ENCODE measurements around the gene MACROH2A2. TPM values are rescaled to one million over a fixed set of nuclear protein-coding genes. Genes with fewer than 3 reads are reported as not detected.
A peak's percentile ranks its signal among the peaks of the same experiment; 100 is the strongest.

MACROH2A2 gene
- total RNA-seq, 1 donor from 2014 or later, result 8.4 TPM

DNA sequence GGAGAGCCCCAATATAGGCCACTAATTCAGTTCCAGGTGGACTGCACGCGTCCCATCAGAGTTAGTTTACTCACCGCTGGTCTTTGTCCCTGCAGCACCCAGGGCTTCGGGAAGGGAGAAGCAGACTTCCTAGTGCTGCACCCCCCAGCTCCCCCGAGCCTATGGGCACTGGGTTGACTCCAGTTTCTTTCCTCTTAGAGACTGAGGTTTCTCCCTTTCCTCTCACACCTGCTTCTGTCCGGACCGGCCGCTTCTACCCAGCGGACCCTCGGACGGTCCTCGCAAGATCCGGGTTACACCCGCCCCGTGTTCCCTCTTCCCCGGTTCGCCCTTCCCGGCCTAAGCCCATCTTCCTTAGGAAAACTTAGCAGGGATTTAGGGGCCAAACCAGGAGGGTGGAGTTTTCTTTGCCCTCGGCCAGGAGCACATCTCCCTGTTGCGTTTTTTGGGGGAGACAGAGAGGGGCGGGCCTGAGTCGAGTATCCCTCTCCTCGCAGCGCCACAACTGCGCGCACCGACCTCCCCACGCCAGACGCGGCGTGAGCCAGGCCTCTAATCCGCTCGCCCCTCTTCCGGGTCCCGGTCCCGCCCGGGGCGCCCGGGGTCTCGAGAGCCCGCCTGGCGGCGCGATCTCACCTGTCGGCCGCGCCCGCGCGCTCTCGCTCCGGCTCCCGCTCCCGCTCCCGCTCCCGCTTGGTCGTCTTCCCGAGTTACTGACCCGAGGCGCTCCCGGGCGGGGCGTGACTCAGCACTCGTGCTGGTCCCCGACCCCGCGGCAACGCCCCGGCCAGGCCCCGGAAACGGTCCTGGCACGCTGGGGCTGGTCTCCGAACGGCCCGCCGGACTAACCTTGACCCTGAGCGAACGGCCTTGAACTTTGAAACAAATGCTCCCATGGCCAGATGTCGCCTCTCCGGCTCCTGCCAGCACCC lies 79.7 kb downstream of the MACROH2A2 start, which contains the start of gene AIFM2:
Gene AIFM2, minus strand, starts transcription at position 728 of the 932 bp plus-strand sequence. CDS start 8,741 bp downstream, outside the sequence.
- Histone ChIP-seq H3K4me1 (ENCODE audit: control insufficient read depth in 3 of 3, insufficient read depth in 3 of 3, low read length in 3 of 3) (peaks cover 32 to 49% (median 36%) of the 10 kb centered on the region in 3 donors), H3K27ac (ENCODE audit: low read depth, low read length) (peak within 1 kb of the TSS; percentile 89)

DNA sequence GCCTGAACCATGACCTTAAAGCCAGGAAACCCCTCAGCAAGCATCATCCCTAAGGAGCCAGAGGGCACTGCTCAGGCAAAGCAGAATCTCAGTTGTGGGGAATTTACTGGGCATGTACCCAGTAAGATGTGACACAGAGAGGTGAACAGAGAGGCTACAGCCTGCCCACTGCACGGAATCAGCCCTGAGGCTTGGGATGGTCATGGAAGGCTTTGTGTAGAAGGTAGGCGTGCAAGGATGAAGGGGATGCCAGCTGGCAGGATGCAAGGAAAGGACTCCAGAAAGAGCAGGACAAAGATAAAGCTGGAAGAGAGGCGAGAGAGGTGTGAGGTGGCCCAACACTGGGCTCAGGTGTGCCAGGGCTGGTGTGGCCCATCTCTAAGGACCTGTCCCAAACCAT lies 82.4 kb downstream of the MACROH2A2 start:
- no peak overlapping the region for H3K4me3 ChIP-seq (ENCODE audit: low read length in 3 of 3)
- no peaks in the 10 kb centered on the region for H3K27me3 ChIP-seq (ENCODE audit: control insufficient read depth in 3 of 3, insufficient read depth in 3 of 3, low read length in 3 of 3)
- H3K4me1 ChIP-seq (ENCODE audit: control insufficient read depth in 3 of 3, insufficient read depth in 3 of 3, low read length in 3 of 3), result peaks cover 32 to 49% (median 36%) of the 10 kb centered on the region in 3 donors
- H3K36me3 ChIP-seq (ENCODE audit: control insufficient read depth in 3 of 3, insufficient read depth in 3 of 3, low read length in 3 of 3), result peaks cover 0 to 13% (median 7%) of the 10 kb centered on the region in 3 donors
- H3K9me3 ChIP-seq (ENCODE audit: control insufficient read depth in 3 of 3, low read length in 3 of 3), result no peaks in the 10 kb centered on the region
- peak overlapping the region; percentile 69 for H3K27ac ChIP-seq (ENCODE audit: low read depth, low read length)
- peak overlapping the region in 1 of 3 donors; percentile 57 for H3K9ac ChIP-seq (ENCODE audit: low read depth in 1 of 3, low read length in 3 of 3)

More for the DNA sequence above, 79.7 kb downstream of the MACROH2A2 start, which contains the start of gene AIFM2:
- Histone ChIP-seq H3K36me3 (ENCODE audit: control insufficient read depth in 3 of 3, insufficient read depth in 3 of 3, low read length in 3 of 3) (no peaks in the 10 kb centered on the region), H3K9ac (ENCODE audit: low read depth in 1 of 3, low read length in 3 of 3) (peak within 1 kb of the TSS; percentile 73 to 91 (median 79)), H3K9me3 (ENCODE audit: control insufficient read depth in 3 of 3, low read length in 3 of 3) (no peaks in the 10 kb centered on the region), H3K27me3 (ENCODE audit: control insufficient read depth in 3 of 3, insufficient read depth in 3 of 3, low read length in 3 of 3) (no peaks in the 10 kb centered on the region), H3K4me3 (ENCODE audit: low read length in 3 of 3) (peak within 1 kb of the TSS; percentile 80 to 83 (median 82))

DNA sequence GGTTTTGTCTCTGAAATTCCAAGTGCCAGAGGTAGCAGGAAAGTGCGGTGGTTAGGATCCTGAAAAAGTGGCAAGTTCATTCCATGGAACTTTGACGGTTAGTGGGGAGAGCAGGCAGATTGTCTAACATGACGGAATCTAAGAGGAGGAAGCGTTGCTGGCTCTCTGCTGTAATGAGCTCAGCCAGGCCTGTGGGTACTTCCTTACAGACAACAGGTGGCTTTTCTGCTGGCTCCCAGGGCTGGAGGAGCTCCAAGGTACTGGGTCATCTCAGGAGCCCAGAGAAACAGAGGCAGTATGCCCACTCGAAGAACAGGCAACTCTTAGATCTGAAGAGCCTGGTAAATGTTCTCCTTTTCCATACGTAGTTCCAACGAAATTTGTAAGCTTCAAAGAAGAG lies 83.0 kb downstream of the MACROH2A2 start:
- H3K27ac ChIP-seq (ENCODE audit: low read depth, low read length), result peak overlapping the region; percentile 69
- no peaks in the 10 kb centered on the region for H3K9me3 ChIP-seq (ENCODE audit: control insufficient read depth in 3 of 3, low read length in 3 of 3)
- H3K4me3 ChIP-seq (ENCODE audit: low read length in 3 of 3), result peak overlapping the region in 1 of 3 donors; percentile 21
- no peaks in the 10 kb centered on the region for H3K27me3 ChIP-seq (ENCODE audit: control insufficient read depth in 3 of 3, insufficient read depth in 3 of 3, low read length in 3 of 3)
- peaks cover 0 to 15% (median 7%) of the 10 kb centered on the region in 3 donors for H3K36me3 ChIP-seq (ENCODE audit: control insufficient read depth in 3 of 3, insufficient read depth in 3 of 3, low read length in 3 of 3)
- H3K4me1 ChIP-seq (ENCODE audit: control insufficient read depth in 3 of 3, insufficient read depth in 3 of 3, low read length in 3 of 3), result peaks cover 32 to 49% (median 36%) of the 10 kb centered on the region in 3 donors
- peak overlapping the region; percentile 7 to 47 (median 13) for H3K9ac ChIP-seq (ENCODE audit: low read depth in 1 of 3, low read length in 3 of 3)

DNA sequence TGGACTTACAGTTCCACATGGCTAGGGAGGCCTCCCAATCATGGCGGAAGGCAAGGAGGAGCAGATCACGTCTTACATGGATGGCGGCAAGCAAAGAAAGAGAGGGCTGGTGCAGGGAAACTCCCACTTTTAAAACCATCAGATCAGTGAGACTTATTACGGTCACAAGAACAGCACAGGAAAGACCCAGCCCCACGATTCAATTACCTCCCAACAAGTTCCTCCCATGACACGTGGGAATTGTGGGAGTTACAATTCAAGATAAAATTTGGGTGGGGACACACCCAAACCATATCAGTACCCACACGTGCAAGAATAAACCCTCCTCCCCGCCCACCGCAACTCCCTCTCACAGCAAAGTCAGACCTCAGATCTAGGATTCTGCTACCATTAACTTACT lies 84.5 kb downstream of the MACROH2A2 start:
- Histone ChIP-seq H3K4me1 (ENCODE audit: control insufficient read depth in 3 of 3, insufficient read depth in 3 of 3, low read length in 3 of 3) (peaks cover 23 to 35% (median 24%) of the 10 kb centered on the region in 3 donors), H3K36me3 (ENCODE audit: control insufficient read depth in 3 of 3, insufficient read depth in 3 of 3, low read length in 3 of 3) (peaks cover 0 to 15% (median 7%) of the 10 kb centered on the region in 3 donors), H3K9ac (ENCODE audit: low read depth in 1 of 3, low read length in 3 of 3) (no peak overlapping the region), H3K4me3 (ENCODE audit: low read length in 3 of 3) (no peak overlapping the region), H3K9me3 (ENCODE audit: control insufficient read depth in 3 of 3, low read length in 3 of 3) (no peaks in the 10 kb centered on the region), H3K27ac (ENCODE audit: low read depth, low read length) (no peak overlapping the region), H3K27me3 (ENCODE audit: control insufficient read depth in 3 of 3, insufficient read depth in 3 of 3, low read length in 3 of 3) (no peaks in the 10 kb centered on the region)

DNA sequence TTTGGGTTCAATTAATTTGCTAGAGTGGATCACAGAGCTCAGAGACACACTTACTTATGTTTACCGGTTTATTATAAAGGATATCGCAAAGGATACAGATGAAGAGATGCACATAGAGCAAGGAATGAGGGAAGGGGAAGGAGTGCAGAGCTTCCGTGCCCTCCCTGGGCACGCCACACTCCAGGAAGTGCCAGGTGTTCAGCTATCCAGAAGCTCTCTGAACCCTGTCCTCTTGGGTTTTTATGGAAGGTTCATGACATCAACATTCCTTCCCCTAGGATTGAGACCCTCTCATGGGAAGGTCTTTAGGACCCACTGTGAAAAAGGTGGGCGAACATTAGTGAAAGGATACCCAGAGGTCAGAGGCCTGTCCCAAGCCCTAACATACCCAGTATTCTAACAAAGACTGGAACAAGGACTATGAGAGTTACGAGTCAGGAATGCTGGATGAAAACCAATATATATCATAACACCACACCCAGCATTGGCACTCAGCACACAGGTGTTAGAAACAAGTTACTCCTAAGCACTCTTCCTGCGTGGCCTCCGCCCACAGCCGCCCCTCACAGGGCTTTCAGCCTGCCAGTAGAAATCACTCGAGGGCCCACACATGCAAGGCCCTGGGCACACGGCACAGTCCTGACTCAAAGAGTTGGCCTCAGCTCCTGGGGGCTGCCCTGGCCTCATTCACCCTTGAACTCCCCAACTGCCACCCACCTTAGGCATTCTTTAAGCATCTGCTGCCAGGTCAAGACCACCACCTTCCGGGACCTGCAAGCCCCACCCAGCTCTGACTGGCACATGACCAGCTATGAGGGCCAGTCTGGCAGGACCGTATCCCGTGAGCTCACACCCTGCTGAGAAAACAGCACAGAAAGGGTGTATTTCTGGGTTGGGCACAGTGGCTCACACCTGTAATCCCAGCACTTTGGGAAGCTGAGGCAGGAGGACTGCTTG lies 85.6 kb downstream of the MACROH2A2 start:
- Histone ChIP-seq H3K27me3 (ENCODE audit: control insufficient read depth in 3 of 3, insufficient read depth in 3 of 3, low read length in 3 of 3) (no peaks in the 10 kb centered on the region), H3K9me3 (ENCODE audit: control insufficient read depth in 3 of 3, low read length in 3 of 3) (no peaks in the 10 kb centered on the region), H3K27ac (ENCODE audit: low read depth, low read length) (no peak overlapping the region), H3K36me3 (ENCODE audit: control insufficient read depth in 3 of 3, insufficient read depth in 3 of 3, low read length in 3 of 3) (peaks cover 0 to 15% (median 7%) of the 10 kb centered on the region in 3 donors), H3K4me3 (ENCODE audit: low read length in 3 of 3) (no peak overlapping the region), H3K9ac (ENCODE audit: low read depth in 1 of 3, low read length in 3 of 3) (no peak overlapping the region), H3K4me1 (ENCODE audit: control insufficient read depth in 3 of 3, insufficient read depth in 3 of 3, low read length in 3 of 3) (peaks cover 18 to 26% (median 21%) of the 10 kb centered on the region in 3 donors)

DNA sequence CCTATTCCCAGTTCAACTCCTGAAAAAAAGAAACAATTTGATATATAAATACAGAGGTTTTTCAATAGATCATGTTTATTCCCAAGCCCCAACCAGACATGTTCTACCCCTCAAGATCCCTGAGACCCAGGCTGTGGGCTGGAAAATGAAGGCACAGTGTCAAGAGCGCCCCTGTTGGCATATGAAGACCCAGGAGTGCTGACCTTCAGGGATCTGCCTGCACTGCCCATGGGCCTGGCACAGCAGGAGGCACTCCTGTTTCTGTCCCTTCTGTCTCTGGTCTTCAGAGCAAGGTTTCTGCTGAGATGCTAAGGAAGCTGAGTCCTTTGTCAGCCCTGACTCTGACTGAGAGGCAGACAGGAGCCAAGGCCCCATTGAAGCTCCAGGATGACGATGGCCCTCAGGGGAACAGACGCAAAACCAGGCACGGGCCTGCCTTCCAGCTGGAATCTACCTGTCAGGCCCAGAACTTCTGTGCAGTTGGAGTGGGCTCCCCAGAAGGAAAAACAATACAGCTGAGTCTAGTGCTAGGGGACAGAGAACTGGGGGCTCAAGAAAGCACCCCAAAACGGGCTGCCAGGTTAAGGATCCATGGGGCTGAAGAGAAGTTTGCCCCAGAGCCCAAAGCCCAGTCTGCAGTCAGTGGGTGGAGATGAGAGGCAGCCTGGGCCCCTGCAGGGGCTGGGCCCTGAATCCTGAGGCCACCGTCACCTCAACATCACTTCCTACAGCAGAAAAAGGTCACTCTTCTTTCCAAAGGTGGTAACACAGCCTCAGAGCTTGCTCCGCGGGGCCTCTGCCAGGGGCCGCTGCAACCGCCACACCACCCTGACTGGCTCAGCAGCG lies 86.7 kb downstream of the MACROH2A2 start:
- H3K36me3 ChIP-seq (ENCODE audit: control insufficient read depth in 3 of 3, insufficient read depth in 3 of 3, low read length in 3 of 3), result peaks cover 0 to 15% (median 7%) of the 10 kb centered on the region in 3 donors
- H3K4me3 ChIP-seq (ENCODE audit: low read length in 3 of 3), result no peak overlapping the region
- no peak overlapping the region for H3K27ac ChIP-seq (ENCODE audit: low read depth, low read length)
- peaks cover 16 to 28% (median 18%) of the 10 kb centered on the region in 3 donors for H3K4me1 ChIP-seq (ENCODE audit: control insufficient read depth in 3 of 3, insufficient read depth in 3 of 3, low read length in 3 of 3)
- H3K9ac ChIP-seq (ENCODE audit: low read depth in 1 of 3, low read length in 3 of 3), result no peak overlapping the region
- H3K9me3 ChIP-seq (ENCODE audit: control insufficient read depth in 3 of 3, low read length in 3 of 3), result no peaks in the 10 kb centered on the region
- H3K27me3 ChIP-seq (ENCODE audit: control insufficient read depth in 3 of 3, insufficient read depth in 3 of 3, low read length in 3 of 3), result no peaks in the 10 kb centered on the region

DNA sequence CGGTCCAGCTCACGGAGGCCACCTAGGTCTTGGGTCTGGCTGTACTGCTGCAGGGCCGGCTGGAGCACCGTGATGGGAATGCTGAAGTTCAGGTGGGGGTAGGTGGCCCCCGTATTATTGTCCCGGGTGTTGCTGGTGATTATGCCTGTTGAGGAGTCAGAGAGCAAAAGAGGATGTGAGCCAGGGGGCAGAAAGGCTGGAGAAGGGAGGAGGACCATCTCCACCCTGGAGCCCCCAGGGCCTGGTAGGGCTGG lies 87.3 kb downstream of the MACROH2A2 start:
- Histone ChIP-seq H3K4me3 (ENCODE audit: low read length in 3 of 3) (no peak overlapping the region), H3K9ac (ENCODE audit: low read depth in 1 of 3, low read length in 3 of 3) (no peak overlapping the region), H3K9me3 (ENCODE audit: control insufficient read depth in 3 of 3, low read length in 3 of 3) (no peaks in the 10 kb centered on the region), H3K27ac (ENCODE audit: low read depth, low read length) (no peak overlapping the region), H3K27me3 (ENCODE audit: control insufficient read depth in 3 of 3, insufficient read depth in 3 of 3, low read length in 3 of 3) (no peaks in the 10 kb centered on the region), H3K4me1 (ENCODE audit: control insufficient read depth in 3 of 3, insufficient read depth in 3 of 3, low read length in 3 of 3) (peaks cover 18 to 29% (median 18%) of the 10 kb centered on the region in 3 donors), H3K36me3 (ENCODE audit: control insufficient read depth in 3 of 3, insufficient read depth in 3 of 3, low read length in 3 of 3) (peaks cover 0 to 15% (median 7%) of the 10 kb centered on the region in 3 donors)

DNA sequence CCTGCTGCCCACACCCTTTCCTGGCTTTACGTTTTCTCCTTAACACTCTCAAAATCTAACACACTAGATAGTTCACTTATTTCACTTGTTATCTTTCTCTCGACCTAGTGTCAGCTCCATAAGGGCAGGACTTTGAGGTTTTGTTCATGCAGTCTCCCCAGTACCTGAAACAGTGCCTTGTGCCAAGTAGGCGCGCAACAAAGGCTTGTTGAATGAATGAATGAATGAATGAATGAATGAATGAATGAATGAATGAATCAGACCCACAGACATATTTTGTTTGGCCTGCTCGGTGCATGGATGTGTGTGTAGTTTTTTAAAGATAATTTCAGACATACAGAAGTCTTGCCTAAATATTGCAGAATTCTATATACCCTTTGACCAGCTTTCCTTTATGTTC lies 87.7 kb downstream of the MACROH2A2 start:
- no peak overlapping the region for H3K27ac ChIP-seq (ENCODE audit: low read depth, low read length)
- peaks cover 0 to 15% (median 7%) of the 10 kb centered on the region in 3 donors for H3K36me3 ChIP-seq (ENCODE audit: control insufficient read depth in 3 of 3, insufficient read depth in 3 of 3, low read length in 3 of 3)
- H3K9ac ChIP-seq (ENCODE audit: low read depth in 1 of 3, low read length in 3 of 3), result no peak overlapping the region
- H3K4me1 ChIP-seq (ENCODE audit: control insufficient read depth in 3 of 3, insufficient read depth in 3 of 3, low read length in 3 of 3), result peaks cover 18 to 29% (median 18%) of the 10 kb centered on the region in 3 donors
- no peak overlapping the region for H3K4me3 ChIP-seq (ENCODE audit: low read length in 3 of 3)
- H3K9me3 ChIP-seq (ENCODE audit: control insufficient read depth in 3 of 3, low read length in 3 of 3), result no peaks in the 10 kb centered on the region
- no peaks in the 10 kb centered on the region for H3K27me3 ChIP-seq (ENCODE audit: control insufficient read depth in 3 of 3, insufficient read depth in 3 of 3, low read length in 3 of 3)

DNA sequence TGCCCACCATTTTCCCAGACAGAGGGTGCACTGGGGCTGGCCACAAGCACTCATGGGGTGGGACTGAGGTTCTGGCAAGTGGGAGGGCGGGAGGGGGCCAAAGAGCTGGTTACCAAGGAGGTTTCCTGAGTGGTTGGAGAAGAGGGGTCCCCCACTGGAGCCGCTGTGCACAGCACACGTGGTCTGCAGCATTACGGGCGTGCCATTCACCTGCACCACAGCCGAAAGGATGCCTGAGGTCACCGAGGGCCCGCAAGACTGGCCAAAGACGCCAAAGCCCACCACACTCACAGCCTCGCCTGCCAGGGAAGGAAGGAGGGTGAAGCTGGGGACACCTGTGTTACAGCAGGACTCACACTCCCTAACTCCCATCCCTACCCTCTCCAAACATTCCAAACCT lies 89.9 kb downstream of the MACROH2A2 start:
- H3K4me3 ChIP-seq (ENCODE audit: low read length in 3 of 3), result no peak overlapping the region
- peaks cover 12 to 19% (median 16%) of the 10 kb centered on the region in 3 donors for H3K4me1 ChIP-seq (ENCODE audit: control insufficient read depth in 3 of 3, insufficient read depth in 3 of 3, low read length in 3 of 3)
- no peaks in the 10 kb centered on the region for H3K9me3 ChIP-seq (ENCODE audit: control insufficient read depth in 3 of 3, low read length in 3 of 3)
- H3K9ac ChIP-seq (ENCODE audit: low read depth in 1 of 3, low read length in 3 of 3), result no peak overlapping the region
- no peak overlapping the region for H3K27ac ChIP-seq (ENCODE audit: low read depth, low read length)
- peaks cover 0 to 15% (median 7%) of the 10 kb centered on the region in 3 donors for H3K36me3 ChIP-seq (ENCODE audit: control insufficient read depth in 3 of 3, insufficient read depth in 3 of 3, low read length in 3 of 3)
- H3K27me3 ChIP-seq (ENCODE audit: control insufficient read depth in 3 of 3, insufficient read depth in 3 of 3, low read length in 3 of 3), result no peaks in the 10 kb centered on the region

Measured in skeletal muscle tissue (tissue), 4 donors.